IMR-90 (cell line): Measurements from ENCODE around the gene NELL2.

Source experiments
- CTCF ChIP-seq: conservative IDR thresholded peaks from 2 replicates; pipeline ENCODE4 v1.5.1; 2012; ENCODE audit warnings: mild to moderate bottlenecking, low read depth, low read length, improper control_type of control experiment
- FOS ChIP-seq: fragments of 150-350 bp; IDR thresholded peaks from 2 replicates; pipeline ENCODE4 v1.6.1; 2016; ENCODE audit warnings: low read depth, low read length
- POLR2A ChIP-seq: IDR thresholded peaks from 2 replicates; pipeline ENCODE4 v1.6.1; 2012; ENCODE audit warnings: mild to moderate bottlenecking, low read depth, low read length
- RAD21 ChIP-seq: IDR thresholded peaks from 2 replicates; pipeline ENCODE4 v1.6.1; 2012; ENCODE audit warnings: low read length, improper control_type of control experiment

- TF ChIP-seq CTCF (no peak), FOS (no peak), RAD21 (no peak), POLR2A (no peak)
Observed at GRCh38 chr12:44859998-44860689, 16.0 kb downstream of the NELL2 start.
